Testis (tissue), 2 donors: ENCODE results near the gene CLGN.

ENCODE experiments used
- POLR2A ChIP-seq: fragments of 450-650 bp; IDR thresholded peaks from one replicate; pipeline ENCODE4 v1.6.1; 2017; ENCODE audit warnings: antibody characterized with exemption, mild to moderate bottlenecking, moderate library complexity
- TF ChIP-seq, protein P1 (sequence below), 3 experiments: fragments of 450-650 bp in 2 of 3; fragments of 200-600 bp in 1 of 3; sonication (generic) in 1 of 3; IDR thresholded peaks; one replicate each; pipeline ENCODE4 v1.5.1; 2016 to 2019; ENCODE audit warnings: antibody characterized with exemption in 3 of 3, mild to moderate bottlenecking in 2 of 3, moderate library complexity in 1 of 3

DNA sequence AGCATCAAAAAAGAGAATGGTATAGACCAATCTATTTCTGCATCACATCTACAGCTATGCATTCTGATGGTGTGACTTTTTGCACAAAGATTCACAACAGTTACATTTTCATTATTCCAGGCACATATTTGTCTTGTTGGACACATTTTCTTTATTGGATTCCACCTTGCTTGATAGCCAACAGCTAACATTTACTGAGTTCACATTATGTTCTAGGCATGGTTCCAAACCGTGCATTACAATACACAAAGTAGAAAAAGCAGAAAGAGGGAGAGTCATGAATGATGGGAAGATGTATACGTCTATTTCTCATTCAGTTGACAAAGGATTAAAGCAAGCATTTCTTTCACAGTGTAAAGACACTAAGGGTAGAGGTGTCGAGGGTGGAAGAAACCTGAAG is 22.9 kb upstream of the CLGN start:
- TF ChIP-seq, protein P1, sequence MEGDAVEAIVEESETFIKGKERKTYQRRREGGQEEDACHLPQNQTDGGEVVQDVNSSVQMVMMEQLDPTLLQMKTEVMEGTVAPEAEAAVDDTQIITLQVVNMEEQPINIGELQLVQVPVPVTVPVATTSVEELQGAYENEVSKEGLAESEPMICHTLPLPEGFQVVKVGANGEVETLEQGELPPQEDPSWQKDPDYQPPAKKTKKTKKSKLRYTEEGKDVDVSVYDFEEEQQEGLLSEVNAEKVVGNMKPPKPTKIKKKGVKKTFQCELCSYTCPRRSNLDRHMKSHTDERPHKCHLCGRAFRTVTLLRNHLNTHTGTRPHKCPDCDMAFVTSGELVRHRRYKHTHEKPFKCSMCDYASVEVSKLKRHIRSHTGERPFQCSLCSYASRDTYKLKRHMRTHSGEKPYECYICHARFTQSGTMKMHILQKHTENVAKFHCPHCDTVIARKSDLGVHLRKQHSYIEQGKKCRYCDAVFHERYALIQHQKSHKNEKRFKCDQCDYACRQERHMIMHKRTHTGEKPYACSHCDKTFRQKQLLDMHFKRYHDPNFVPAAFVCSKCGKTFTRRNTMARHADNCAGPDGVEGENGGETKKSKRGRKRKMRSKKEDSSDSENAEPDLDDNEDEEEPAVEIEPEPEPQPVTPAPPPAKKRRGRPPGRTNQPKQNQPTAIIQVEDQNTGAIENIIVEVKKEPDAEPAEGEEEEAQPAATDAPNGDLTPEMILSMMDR (IDR thresholded peaks at IDR 0.05): no peak
- TF ChIP-seq POLR2A: no peak
